AG09319 (cell line): ENCODE data around the gene EFCAB10.

Experiments used
- DNase-seq: peaks from one replicate; pipeline ENCODE4 v3.0.0-alpha.2; 2010; ENCODE audit warnings: low read depth; ENCODE audit errors: extremely low read depth
- CTCF ChIP-seq: IDR thresholded peaks from 2 replicates; pipeline ENCODE4 v1.5.1; 2011; ENCODE audit warnings: low read depth, mild to moderate bottlenecking, inconsistent platforms, low read length, moderate library complexity

Gene EFCAB10

GRCh38 chr7:105581066-105581811, at the start of gene EFCAB10:
TSS of gene EFCAB10 (minus strand) at chr7:105581493. CDS start at chr7:105581463, 30 bp downstream.
- no peak for DNase-seq
- TF ChIP-seq CTCF = no peak

- no peak for DNase-seq
- TF ChIP-seq CTCF = no peak
These were observed 44.7 kb upstream of the EFCAB10 start for GRCh38 chr7:105625986-105626385.

GRCh38 chr7:105623906-105624305, 42.6 kb upstream of the EFCAB10 start:
- no peak for DNase-seq
- TF ChIP-seq CTCF = no peak

- no peak for DNase-seq
- TF ChIP-seq CTCF = no peak
These were observed 42.1 kb upstream of the EFCAB10 start for GRCh38 chr7:105623378-105623777.

GRCh38 chr7:105622106-105622731, 40.9 kb upstream of the EFCAB10 start:
- TF ChIP-seq CTCF = no peak
- DNase-seq = no peak

GRCh38 chr7:105621617-105622016, 40.3 kb upstream of the EFCAB10 start:
- no peak for TF ChIP-seq CTCF
- DNase-seq = peak; percentile 31

- TF ChIP-seq CTCF = no peak
- DNase-seq = no peak
These were observed 39.9 kb upstream of the EFCAB10 start for GRCh38 chr7:105621176-105621575.
